Measurements from ENCODE around the gene ERBB4. TPM values are rescaled to one million over a fixed set of nuclear protein-coding genes. Genes with fewer than 3 reads are reported as not detected.

Gene ERBB4
- total RNA-seq, 4 donors from 2014 or later, result 0.59 to 1.5 (median 0.83) TPM

DNA sequence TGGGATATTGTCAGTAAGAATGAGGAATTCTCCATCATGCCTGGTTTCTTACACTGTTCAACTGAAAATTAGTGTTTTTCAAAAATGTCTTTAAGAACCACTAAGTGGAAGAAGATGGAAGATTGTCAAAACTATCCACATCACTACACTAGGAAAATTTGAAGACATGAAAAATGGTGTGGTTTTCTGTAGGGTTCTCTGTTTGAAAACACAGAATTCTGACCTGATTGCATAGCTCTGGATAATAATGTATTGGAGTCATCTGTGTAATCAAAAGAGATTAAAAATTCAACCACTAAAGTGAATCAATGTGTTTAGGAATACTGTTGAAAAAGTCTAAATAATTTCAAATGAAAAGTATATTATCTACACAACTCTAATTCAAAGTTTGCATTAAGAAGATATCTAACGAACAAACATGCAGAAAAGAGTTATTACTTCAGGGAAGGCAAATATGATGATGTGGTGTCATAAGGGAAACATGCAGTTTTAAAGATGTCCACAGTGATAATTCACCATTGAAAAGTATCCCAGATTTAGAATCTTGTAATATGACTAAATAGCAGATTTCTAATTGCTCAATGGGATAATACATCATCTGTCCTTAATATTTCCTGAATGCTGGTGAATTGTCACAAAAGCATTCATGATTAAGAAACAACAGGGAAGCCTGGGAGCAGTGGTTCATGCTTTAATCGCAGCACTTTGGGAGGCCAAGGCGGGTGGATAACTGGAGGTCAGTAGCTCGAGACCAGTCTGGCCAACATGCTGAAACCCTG lies 116.9 kb downstream of the ERBB4 start:
- intact Hi-C loops (cut with DNase I; ENCODE audit: low total_unique reads), result no loop called here
- 82 to 89% methylated on average over 4 of the region's 4 CpGs for WGBS, 2 donors
- no peak for TF ChIP-seq POLR2A (IDR thresholded peaks at IDR 0.05)
- TF ChIP-seq, protein P1, sequence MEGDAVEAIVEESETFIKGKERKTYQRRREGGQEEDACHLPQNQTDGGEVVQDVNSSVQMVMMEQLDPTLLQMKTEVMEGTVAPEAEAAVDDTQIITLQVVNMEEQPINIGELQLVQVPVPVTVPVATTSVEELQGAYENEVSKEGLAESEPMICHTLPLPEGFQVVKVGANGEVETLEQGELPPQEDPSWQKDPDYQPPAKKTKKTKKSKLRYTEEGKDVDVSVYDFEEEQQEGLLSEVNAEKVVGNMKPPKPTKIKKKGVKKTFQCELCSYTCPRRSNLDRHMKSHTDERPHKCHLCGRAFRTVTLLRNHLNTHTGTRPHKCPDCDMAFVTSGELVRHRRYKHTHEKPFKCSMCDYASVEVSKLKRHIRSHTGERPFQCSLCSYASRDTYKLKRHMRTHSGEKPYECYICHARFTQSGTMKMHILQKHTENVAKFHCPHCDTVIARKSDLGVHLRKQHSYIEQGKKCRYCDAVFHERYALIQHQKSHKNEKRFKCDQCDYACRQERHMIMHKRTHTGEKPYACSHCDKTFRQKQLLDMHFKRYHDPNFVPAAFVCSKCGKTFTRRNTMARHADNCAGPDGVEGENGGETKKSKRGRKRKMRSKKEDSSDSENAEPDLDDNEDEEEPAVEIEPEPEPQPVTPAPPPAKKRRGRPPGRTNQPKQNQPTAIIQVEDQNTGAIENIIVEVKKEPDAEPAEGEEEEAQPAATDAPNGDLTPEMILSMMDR (IDR thresholded peaks at IDR 0.05), result no peak
- DNase-seq (ENCODE audit: low spot score in 2 of 2), result no peak
- H3K4me3 ChIP-seq (ENCODE audit: low read depth, poor library complexity, severe bottlenecking), result no peak overlapping the region

DNA sequence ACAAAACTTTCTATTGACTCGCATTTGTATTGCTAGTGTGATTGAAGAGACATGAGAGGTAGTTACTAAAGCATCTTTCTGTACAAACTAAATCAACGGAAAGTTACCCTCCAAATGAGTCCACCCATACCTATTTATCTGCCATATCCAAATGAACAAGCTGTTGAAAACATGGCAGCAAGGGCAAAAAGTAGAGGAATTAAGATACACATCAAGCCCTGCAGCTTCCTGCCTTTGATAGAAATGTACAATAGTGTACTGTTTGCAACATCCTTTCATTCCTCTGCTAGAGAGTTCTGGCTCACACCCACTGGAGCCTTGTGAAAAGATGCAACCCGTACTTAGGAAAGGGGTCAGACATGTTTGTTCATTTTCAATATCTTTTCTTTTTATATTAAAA lies 122.5 kb downstream of the ERBB4 start:
- no peak for DNase-seq (ENCODE audit: low spot score in 2 of 2)
- intact Hi-C loops (cut with DNase I; ENCODE audit: low total_unique reads), result no loop called here
- TF ChIP-seq POLR2A (IDR thresholded peaks at IDR 0.05), result no peak
- TF ChIP-seq, protein P1 (IDR thresholded peaks at IDR 0.05), result no peak
- H3K4me3 ChIP-seq (ENCODE audit: low read depth, poor library complexity, severe bottlenecking), result no peak overlapping the region
- WGBS, 2 donors, result 81 to 82% methylated on average over 3 of the region's 3 CpGs

DNA sequence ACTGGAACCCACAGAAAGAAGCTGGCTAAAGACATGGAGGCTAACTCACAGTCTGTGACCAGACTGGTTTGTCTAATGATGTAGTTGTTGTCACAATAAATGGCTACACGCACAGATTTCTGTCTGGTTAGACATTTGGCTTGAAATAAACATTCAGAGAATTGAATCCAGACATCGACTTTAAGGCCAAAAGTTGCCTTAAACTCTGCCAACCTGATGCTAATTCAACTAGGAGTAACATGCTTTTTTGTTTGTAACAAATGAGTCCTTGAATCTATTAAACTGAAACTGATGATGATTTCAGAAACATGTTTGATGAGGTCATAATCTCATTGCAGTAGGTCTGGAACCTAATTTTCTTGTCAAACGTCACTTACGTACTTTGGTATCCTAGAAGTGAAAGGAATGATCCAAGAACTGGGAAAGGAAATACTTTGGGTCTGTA lies 123.8 kb downstream of the ERBB4 start:
- intact Hi-C loops (cut with DNase I; ENCODE audit: low total_unique reads), result no loop called here
- no peak for DNase-seq (ENCODE audit: low spot score in 2 of 2)
- no peak overlapping the region for H3K4me3 ChIP-seq (ENCODE audit: low read depth, poor library complexity, severe bottlenecking)
- 45 to 55% methylated on average over 4 of the region's 4 CpGs for WGBS, 2 donors
- TF ChIP-seq, protein P1 (IDR thresholded peaks at IDR 0.05), result no peak
- no peak for TF ChIP-seq POLR2A (IDR thresholded peaks at IDR 0.05)

DNA sequence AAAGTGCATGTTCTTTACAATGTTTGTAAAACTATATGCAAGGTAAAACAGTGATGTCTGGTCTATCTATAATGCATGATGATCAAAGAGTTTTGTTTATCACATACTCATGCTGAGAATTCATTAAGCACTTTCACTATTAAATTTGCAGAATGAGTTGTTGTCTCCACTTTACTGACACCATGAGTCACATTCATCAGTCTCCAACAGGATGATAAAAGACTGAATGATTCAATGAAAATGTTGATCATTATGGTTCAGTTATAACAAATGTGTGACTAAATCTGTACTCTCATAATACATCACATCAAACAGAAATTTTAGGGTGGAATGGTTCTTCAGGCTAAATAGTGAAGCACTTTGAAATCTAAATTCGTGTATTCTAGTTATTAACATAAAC lies 129.0 kb downstream of the ERBB4 start:
- intact Hi-C loops (cut with DNase I; ENCODE audit: low total_unique reads), result no loop called here
- no peak overlapping the region for H3K4me3 ChIP-seq (ENCODE audit: low read depth, poor library complexity, severe bottlenecking)
- 20 to 24% methylated on average over 1 of the region's 1 CpG for WGBS, 2 donors
- no peak for DNase-seq (ENCODE audit: low spot score in 2 of 2)
- TF ChIP-seq, protein P1 (IDR thresholded peaks at IDR 0.05), result no peak
- no peak for TF ChIP-seq POLR2A (IDR thresholded peaks at IDR 0.05)

DNA sequence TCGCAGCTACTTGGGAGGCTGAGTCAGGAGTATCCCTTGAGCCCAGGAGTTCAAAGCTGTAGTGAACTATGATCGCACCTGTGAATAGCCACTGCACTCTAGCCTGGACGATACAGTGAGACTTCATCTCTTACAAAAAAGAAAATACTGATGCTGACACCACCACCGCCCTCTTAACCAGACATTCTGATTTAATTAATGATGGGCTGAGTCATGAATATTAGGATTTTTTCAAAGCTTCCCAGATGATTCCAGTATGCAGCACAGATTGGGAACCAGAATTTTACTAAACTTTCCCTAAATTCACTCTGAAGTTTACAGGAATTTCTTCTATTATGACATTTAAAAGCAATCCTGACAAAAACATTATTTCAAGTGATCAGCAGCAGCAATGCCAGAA lies 130.1 kb downstream of the ERBB4 start:
- 60 to 72% methylated on average over 4 of the region's 4 CpGs for WGBS, 2 donors
- no peak for DNase-seq (ENCODE audit: low spot score in 2 of 2)
- TF ChIP-seq, protein P1 (IDR thresholded peaks at IDR 0.05), result no peak
- TF ChIP-seq POLR2A (IDR thresholded peaks at IDR 0.05), result no peak
- no peak overlapping the region for H3K4me3 ChIP-seq (ENCODE audit: low read depth, poor library complexity, severe bottlenecking)
- intact Hi-C loops (cut with DNase I; ENCODE audit: low total_unique reads), result no loop called here

DNA sequence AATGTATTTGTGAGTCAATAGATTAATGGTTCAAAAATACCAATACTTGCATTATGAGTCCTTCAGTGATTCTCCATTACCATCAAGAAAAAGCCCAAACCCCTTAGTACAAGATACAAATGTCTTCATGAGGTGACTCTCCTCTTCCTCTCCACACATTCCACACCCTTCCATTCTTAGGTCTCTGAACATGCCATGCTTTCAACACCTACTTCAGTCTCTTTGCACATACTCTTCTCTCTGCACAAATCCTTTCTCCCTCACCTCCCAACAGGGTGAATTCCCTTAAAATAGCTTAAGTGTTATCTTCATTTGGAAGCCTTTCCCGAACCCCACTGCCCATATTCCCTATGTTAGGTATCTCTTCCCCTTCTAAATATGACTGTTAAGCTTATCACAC lies 131.9 kb downstream of the ERBB4 start:
- TF ChIP-seq POLR2A (IDR thresholded peaks at IDR 0.05), result no peak
- TF ChIP-seq, protein P1 (IDR thresholded peaks at IDR 0.05), result no peak
- intact Hi-C loops (cut with DNase I; ENCODE audit: low total_unique reads), result no loop called here
- DNase-seq (ENCODE audit: low spot score in 2 of 2), result no peak
- 92 to 100% methylated on average over 1 of the region's 1 CpG for WGBS, 2 donors
- no peak overlapping the region for H3K4me3 ChIP-seq (ENCODE audit: low read depth, poor library complexity, severe bottlenecking)

Data from lower leg skin (tissue), 4 donors.